Hindlimb muscle (tissue), 1 donor: ENCODE measurements around the gene UBQLN3. TPM values are rescaled to one million over a fixed set of nuclear protein-coding genes. Genes with fewer than 3 reads are reported as not detected.

ENCODE experiments used
- DNase-seq: peaks from one replicate; pipeline ENCODE4 v3.0.0-alpha.2; 2013
- polyA plus RNA-seq: library from polyadenylated mRNA; unstranded; fragments of 120-200 nt; gene quantifications from one replicate; pipeline ENCODE4 v1.2.1, GENCODE V29; 2013; ENCODE audit not compliant: insufficient read length

UBQLN3 gene
- not detected for polyA plus RNA-seq

GRCh38 chr11:5509803-5510202, at the start of gene UBQLN3:
Gene UBQLN3, minus strand, starts transcription at chr11:5509957. Its CDS starts 399 bp downstream, at chr11:5509558.
- no peak for DNase-seq

- DNase-seq, result no peak
These were observed 48.0 kb upstream of the UBQLN3 start for GRCh38 chr11:5557751-5558150.

GRCh38 chr11:5556596-5557188, 46.9 kb upstream of the UBQLN3 start:
- DNase-seq, result no peak

- DNase-seq, result no peak
These were observed 43.6 kb upstream of the UBQLN3 start for GRCh38 chr11:5553343-5553742.

GRCh38 chr11:5550440-5551095, 40.8 kb upstream of the UBQLN3 start:
- no peak for DNase-seq

- no peak for DNase-seq
These were observed 38.7 kb upstream of the UBQLN3 start, which contains the start of gene OR52H1 for GRCh38 chr11:5548440-5548839. Gene OR52H1, minus strand, starts transcription at chr11:5548540. Its CDS starts 3,035 bp downstream, at chr11:5545505.

GRCh38 chr11:5547982-5548381, 38.2 kb upstream of the UBQLN3 start:
- no peak for DNase-seq

- no peak for DNase-seq
These were observed 36.7 kb upstream of the UBQLN3 start for GRCh38 chr11:5546457-5546856.

- DNase-seq, result no peak
These were observed 31.7 kb upstream of the UBQLN3 start for GRCh38 chr11:5541427-5541826.

GRCh38 chr11:5536482-5536881, 26.7 kb upstream of the UBQLN3 start:
- no peak for DNase-seq

GRCh38 chr11:5534046-5534445, 24.3 kb upstream of the UBQLN3 start:
- DNase-seq, result no peak

- no peak for DNase-seq
These were observed 21.5 kb upstream of the UBQLN3 start for GRCh38 chr11:5531053-5531831.

- DNase-seq, result no peak
These were observed 18.7 kb upstream of the UBQLN3 start for GRCh38 chr11:5528495-5528894.

- DNase-seq, result no peak
These were observed 18.0 kb upstream of the UBQLN3 start for GRCh38 chr11:5527716-5528115.

GRCh38 chr11:5524756-5525155, 15.0 kb upstream of the UBQLN3 start:
- no peak for DNase-seq

GRCh38 chr11:5522308-5522707, 12.6 kb upstream of the UBQLN3 start:
- DNase-seq, result no peak

GRCh38 chr11:5521540-5521939, 11.8 kb upstream of the UBQLN3 start:
- no peak for DNase-seq

- no peak for DNase-seq
These were observed 6.8 kb upstream of the UBQLN3 start, which contains the start of gene UBQLNL for GRCh38 chr11:5516599-5516998. Gene UBQLNL, minus strand, starts transcription at chr11:5516699. Its CDS starts 258 bp downstream, at chr11:5516441.

GRCh38 chr11:5514841-5515240, 5.1 kb upstream of the UBQLN3 start:
- no peak for DNase-seq

GRCh38 chr11:5508605-5509004, 1.2 kb downstream of the UBQLN3 start:
- DNase-seq, result no peak

- DNase-seq, result no peak
These were observed 1.8 kb downstream of the UBQLN3 start for GRCh38 chr11:5507933-5508305.

GRCh38 chr11:5507177-5507932, 2.4 kb downstream of the UBQLN3 start:
- no peak for DNase-seq
